Measurements from ENCODE around the gene NELFE.

NELFE gene

GRCh38 chr6:31967926-31968320, 9.2 kb upstream of the NELFE start:
- Histone ChIP-seq H3K9ac (ENCODE audit: low read length) (no peak overlapping the region), H2AFZ (ENCODE audit: low read length) (no peak overlapping the region), H3K36me3 (replicated peaks; ENCODE audit: insufficient read depth, low read length) (no peaks in the 10 kb centered on the region), H3K27ac (ENCODE audit: low read length) (no peak overlapping the region), H3K27me3 (replicated peaks; ENCODE audit: insufficient read depth, low read length) (no peaks in the 10 kb centered on the region), H3K4me3 (ENCODE audit: low read length) (no peak overlapping the region), H3K4me2 (ENCODE audit: low read depth, low read length) (no peak overlapping the region), H3F3A (ENCODE audit: insufficient read depth, low read length) (peaks cover 11% of the 10 kb centered on the region), H4K20me1 (ENCODE audit: insufficient read depth, low read length) (no peaks in the 10 kb centered on the region), H3K79me2 (ENCODE audit: low read length) (peaks cover 19% of the 10 kb centered on the region), H3K9me2 (replicated peaks; ENCODE audit: insufficient read depth, low read length) (no peaks in the 10 kb centered on the region), H3K4me1 (ENCODE audit: low read length) (peaks cover 6% of the 10 kb centered on the region; the same call in 1 of the 2 replicates), H3K9me3 (replicated peaks; ENCODE audit: insufficient read depth, low read length) (no peaks in the 10 kb centered on the region)
- TF ChIP-seq EZH2 (optimal IDR thresholded peaks at IDR 0.05; ENCODE audit: low read depth, low read length) (no peak), EZH2phosphoT487 (IDR thresholded peaks at IDR 0.05; ENCODE audit: low read length) (no peak)
- TF ChIP-seq, protein P1, sequence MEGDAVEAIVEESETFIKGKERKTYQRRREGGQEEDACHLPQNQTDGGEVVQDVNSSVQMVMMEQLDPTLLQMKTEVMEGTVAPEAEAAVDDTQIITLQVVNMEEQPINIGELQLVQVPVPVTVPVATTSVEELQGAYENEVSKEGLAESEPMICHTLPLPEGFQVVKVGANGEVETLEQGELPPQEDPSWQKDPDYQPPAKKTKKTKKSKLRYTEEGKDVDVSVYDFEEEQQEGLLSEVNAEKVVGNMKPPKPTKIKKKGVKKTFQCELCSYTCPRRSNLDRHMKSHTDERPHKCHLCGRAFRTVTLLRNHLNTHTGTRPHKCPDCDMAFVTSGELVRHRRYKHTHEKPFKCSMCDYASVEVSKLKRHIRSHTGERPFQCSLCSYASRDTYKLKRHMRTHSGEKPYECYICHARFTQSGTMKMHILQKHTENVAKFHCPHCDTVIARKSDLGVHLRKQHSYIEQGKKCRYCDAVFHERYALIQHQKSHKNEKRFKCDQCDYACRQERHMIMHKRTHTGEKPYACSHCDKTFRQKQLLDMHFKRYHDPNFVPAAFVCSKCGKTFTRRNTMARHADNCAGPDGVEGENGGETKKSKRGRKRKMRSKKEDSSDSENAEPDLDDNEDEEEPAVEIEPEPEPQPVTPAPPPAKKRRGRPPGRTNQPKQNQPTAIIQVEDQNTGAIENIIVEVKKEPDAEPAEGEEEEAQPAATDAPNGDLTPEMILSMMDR (IDR thresholded peaks at IDR 0.05; ENCODE audit: low read length) = no peak
- no peak for DNase-seq

DNA sequence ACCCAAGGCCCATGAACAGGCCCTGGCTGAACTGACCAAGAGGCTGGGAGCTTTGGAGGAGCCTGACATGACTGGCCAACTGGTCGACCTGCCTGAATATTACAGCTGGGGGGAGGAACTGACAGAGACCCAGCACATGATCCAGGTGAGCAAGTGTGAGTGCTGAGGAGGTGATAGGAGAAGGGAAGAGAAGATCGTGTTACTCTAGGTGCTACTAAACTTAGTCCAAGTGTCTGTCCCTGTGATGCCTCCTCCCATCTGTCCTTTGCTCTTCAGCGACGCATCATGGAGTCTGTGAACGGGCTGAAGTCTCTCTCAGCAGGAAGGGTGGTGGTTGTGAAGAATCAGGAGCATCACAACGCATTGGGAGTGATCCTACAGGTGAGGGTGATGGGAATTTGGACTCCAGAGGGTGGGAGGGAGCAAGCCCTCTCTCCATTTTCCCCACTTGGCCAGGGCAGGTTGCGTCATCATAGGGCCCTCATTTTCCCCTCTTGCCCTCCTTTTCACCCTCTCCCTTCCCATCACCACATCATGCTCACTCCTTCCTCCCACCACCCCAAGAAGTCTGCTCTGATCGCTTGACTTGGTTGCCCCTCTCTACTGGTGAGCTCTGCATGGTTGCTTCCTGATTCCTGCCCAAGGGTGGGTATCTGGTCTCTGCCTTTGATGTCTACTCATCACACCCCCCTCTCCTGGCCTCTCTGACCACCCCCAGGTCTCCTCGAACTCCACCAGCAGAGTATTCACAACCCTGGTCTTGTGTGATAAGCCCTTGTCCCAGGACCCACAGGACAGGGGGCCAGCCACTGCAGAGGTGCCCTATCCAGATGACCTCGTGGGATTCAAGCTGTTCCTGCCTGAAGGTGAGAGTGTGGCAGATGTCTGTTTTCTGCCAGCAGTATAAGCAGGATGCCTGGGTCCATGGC, 8.5 kb upstream of the NELFE start:
- Histone ChIP-seq H3K36me3 (replicated peaks; ENCODE audit: insufficient read depth, low read length) (no peaks in the 10 kb centered on the region), H3K79me2 (ENCODE audit: low read length) (peaks cover 15% of the 10 kb centered on the region), H4K20me1 (ENCODE audit: insufficient read depth, low read length) (no peaks in the 10 kb centered on the region), H3K27ac (ENCODE audit: low read length) (no peak overlapping the region), H3K4me1 (ENCODE audit: low read length) (peaks cover 6% of the 10 kb centered on the region; the same call in 1 of the 2 replicates), H3K9ac (ENCODE audit: low read length) (no peak overlapping the region), H3K4me3 (ENCODE audit: low read length) (no peak overlapping the region), H3K9me3 (replicated peaks; ENCODE audit: insufficient read depth, low read length) (no peaks in the 10 kb centered on the region), H3F3A (ENCODE audit: insufficient read depth, low read length) (peaks cover 8% of the 10 kb centered on the region), H2AFZ (ENCODE audit: low read length) (no peak overlapping the region), H3K27me3 (replicated peaks; ENCODE audit: insufficient read depth, low read length) (no peaks in the 10 kb centered on the region), H3K9me2 (replicated peaks; ENCODE audit: insufficient read depth, low read length) (no peaks in the 10 kb centered on the region), H3K4me2 (ENCODE audit: low read depth, low read length) (no peak overlapping the region)
- TF ChIP-seq, protein P1 (IDR thresholded peaks at IDR 0.05; ENCODE audit: low read length) = no peak
- TF ChIP-seq EZH2 (optimal IDR thresholded peaks at IDR 0.05; ENCODE audit: low read depth, low read length) = no peak
- TF ChIP-seq EZH2phosphoT487 (IDR thresholded peaks at IDR 0.05; ENCODE audit: low read length) = no peak
- no peak for DNase-seq

DNA sequence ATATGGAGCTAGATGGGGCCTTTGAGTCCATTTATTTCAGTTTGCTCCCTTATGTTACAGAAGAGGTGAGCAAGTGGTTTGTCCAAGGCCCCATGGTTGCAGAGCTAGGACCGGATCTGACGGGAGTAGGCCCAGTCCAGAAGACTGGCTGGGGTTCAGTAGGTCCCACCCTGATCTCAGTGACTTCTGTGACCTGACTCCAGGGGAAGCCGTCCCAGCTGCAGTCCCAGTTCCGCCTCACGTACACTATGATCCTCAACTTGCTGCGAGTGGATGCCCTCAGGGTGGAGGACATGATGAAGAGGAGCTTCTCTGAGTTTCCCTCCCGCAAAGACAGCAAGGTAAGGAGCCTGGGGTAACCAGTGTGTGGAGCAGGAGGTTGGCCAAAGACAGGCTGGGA, 7.7 kb upstream of the NELFE start:
- no peaks in the 10 kb centered on the region for H3K9me3 ChIP-seq (replicated peaks; ENCODE audit: insufficient read depth, low read length)
- peaks cover 8% of the 10 kb centered on the region for H3F3A ChIP-seq (ENCODE audit: insufficient read depth, low read length)
- H3K9ac ChIP-seq (ENCODE audit: low read length) = no peak overlapping the region
- H3K27ac ChIP-seq (ENCODE audit: low read length) = no peak overlapping the region
- no peak overlapping the region for H3K4me2 ChIP-seq (ENCODE audit: low read depth, low read length)
- H3K27me3 ChIP-seq (replicated peaks; ENCODE audit: insufficient read depth, low read length) = no peaks in the 10 kb centered on the region
- no peaks in the 10 kb centered on the region for H3K9me2 ChIP-seq (replicated peaks; ENCODE audit: insufficient read depth, low read length)
- no peak for DNase-seq
- no peak overlapping the region for H2AFZ ChIP-seq (ENCODE audit: low read length)
- peaks cover 5% of the 10 kb centered on the region; the same call in 1 of the 2 replicates for H3K4me1 ChIP-seq (ENCODE audit: low read length)
- no peaks in the 10 kb centered on the region for H4K20me1 ChIP-seq (ENCODE audit: insufficient read depth, low read length)
- TF ChIP-seq EZH2 (optimal IDR thresholded peaks at IDR 0.05; ENCODE audit: low read depth, low read length) (no peak), EZH2phosphoT487 (IDR thresholded peaks at IDR 0.05; ENCODE audit: low read length) (no peak)
- TF ChIP-seq, protein P1 (IDR thresholded peaks at IDR 0.05; ENCODE audit: low read length) = no peak
- H3K79me2 ChIP-seq (ENCODE audit: low read length) = peaks cover 12% of the 10 kb centered on the region
- H3K4me3 ChIP-seq (ENCODE audit: low read length) = no peak overlapping the region
- no peaks in the 10 kb centered on the region for H3K36me3 ChIP-seq (replicated peaks; ENCODE audit: insufficient read depth, low read length)

Measured in MM.1S (cell line).